A549 (cell line): Measurements from ENCODE around the gene SH3PXD2A.
"Not testable (repeated sequence)": the region's sequence is repeated elsewhere in the genome, so short reads cannot be mapped to it uniquely, and the experiment has no call there.

Source experiments
- CHD2 ChIP-seq: fragments of 150-350 bp; IDR thresholded peaks from 2 replicates; pipeline ENCODE4 v1.6.1; 2014; ENCODE audit warnings: low read length; ENCODE audit not compliant: partially characterized antibody
- CHD4 ChIP-seq: fragments of 200-600 bp; sonication (generic); IDR thresholded peaks from 2 replicates; pipeline ENCODE4 v1.6.1; 2016; ENCODE audit warnings: antibody characterized with exemption, mild to moderate bottlenecking, borderline replicate concordance
- CTCF ChIP-seq: fragments of >200 bp; sonication (Bioruptor Twin); formaldehyde crosslinking; IDR thresholded peaks from 3 replicates; pipeline ENCODE4 v1.5.1; 2016
- POLR2A ChIP-seq: IDR thresholded peaks from 2 replicates; pipeline ENCODE4 v1.6.1; 2012; ENCODE audit warnings: mild to moderate bottlenecking, low read length
- RCOR1 ChIP-seq: fragments of 150-350 bp; IDR thresholded peaks from 2 replicates; pipeline ENCODE4 v1.6.1; 2014; ENCODE audit warnings: antibody characterized with exemption, low read length, low read depth
- SREBF2 ChIP-seq: fragments of 450-650 bp; IDR thresholded peaks from 2 replicates; pipeline ENCODE4 v1.6.1; 2014; ENCODE audit warnings: mild to moderate bottlenecking, moderate library complexity
- TF ChIP-seq, protein P1 (sequence below): fragments of 200-600 bp; sonication (generic); IDR thresholded peaks from 2 replicates; pipeline ENCODE4 v1.6.1; 2016; ENCODE audit warnings: antibody characterized with exemption, mild to moderate bottlenecking, moderate library complexity

DNA sequence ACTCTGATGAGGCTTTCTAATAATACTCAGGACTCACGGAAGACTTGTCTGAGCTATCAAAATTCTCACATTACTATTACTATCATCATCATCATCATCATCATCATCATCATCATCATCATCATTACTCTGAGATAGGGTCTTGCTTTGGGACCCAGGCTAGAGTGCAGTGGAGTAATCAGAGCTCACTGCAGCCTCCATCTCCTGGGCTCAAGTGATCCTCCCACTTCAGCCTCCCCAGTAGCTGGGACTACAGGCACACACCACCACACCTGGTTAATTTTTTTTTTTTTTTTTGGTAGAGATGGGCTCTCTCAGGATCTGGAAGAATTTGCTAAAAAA is 249.3 kb downstream of the SH3PXD2A start:
- not testable (repeated sequence) for TF ChIP-seq SREBF2, CHD2, CTCF, POLR2A, RCOR1, CHD4
- TF ChIP-seq, protein P1, sequence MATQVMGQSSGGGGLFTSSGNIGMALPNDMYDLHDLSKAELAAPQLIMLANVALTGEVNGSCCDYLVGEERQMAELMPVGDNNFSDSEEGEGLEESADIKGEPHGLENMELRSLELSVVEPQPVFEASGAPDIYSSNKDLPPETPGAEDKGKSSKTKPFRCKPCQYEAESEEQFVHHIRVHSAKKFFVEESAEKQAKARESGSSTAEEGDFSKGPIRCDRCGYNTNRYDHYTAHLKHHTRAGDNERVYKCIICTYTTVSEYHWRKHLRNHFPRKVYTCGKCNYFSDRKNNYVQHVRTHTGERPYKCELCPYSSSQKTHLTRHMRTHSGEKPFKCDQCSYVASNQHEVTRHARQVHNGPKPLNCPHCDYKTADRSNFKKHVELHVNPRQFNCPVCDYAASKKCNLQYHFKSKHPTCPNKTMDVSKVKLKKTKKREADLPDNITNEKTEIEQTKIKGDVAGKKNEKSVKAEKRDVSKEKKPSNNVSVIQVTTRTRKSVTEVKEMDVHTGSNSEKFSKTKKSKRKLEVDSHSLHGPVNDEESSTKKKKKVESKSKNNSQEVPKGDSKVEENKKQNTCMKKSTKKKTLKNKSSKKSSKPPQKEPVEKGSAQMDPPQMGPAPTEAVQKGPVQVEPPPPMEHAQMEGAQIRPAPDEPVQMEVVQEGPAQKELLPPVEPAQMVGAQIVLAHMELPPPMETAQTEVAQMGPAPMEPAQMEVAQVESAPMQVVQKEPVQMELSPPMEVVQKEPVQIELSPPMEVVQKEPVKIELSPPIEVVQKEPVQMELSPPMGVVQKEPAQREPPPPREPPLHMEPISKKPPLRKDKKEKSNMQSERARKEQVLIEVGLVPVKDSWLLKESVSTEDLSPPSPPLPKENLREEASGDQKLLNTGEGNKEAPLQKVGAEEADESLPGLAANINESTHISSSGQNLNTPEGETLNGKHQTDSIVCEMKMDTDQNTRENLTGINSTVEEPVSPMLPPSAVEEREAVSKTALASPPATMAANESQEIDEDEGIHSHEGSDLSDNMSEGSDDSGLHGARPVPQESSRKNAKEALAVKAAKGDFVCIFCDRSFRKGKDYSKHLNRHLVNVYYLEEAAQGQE = not testable (repeated sequence)
